Astrocyte (in vitro differentiated cells and primary cell): Measurements from ENCODE around the gene DPCD.

Source experiments
- CTCF ChIP-seq: IDR thresholded peaks from 2 replicates; pipeline ENCODE4 v1.5.1; 2011; ENCODE audit warnings: low read depth, mild to moderate bottlenecking, inconsistent platforms, low read length, moderate library complexity; ENCODE audit not compliant: insufficient read depth
- EZH2 ChIP-seq: IDR thresholded peaks from 2 replicates; pipeline ENCODE4 v1.6.1; 2012; ENCODE audit warnings: mild to moderate bottlenecking, low read length, inconsistent platforms; ENCODE audit not compliant: insufficient read depth

GRCh38 chr10:101567165-101568006 is 20.7 kb upstream of the DPCD start:
- TF ChIP-seq CTCF (no peak), EZH2 (no peak)
